Measurements from ENCODE around the gene ENAH. TPM values are rescaled to one million over a fixed set of nuclear protein-coding genes. Genes with fewer than 3 reads are reported as not detected.

The ENAH gene
- total and polyA plus RNA-seq, 2 donors (not counting 1 experiment from before 2014, with no cell fraction given), result 85.0 to 210 TPM

- H4K20me1 ChIP-seq (ENCODE audit: control insufficient read depth, extremely low read depth, insufficient read depth, low read length), result no peaks in the 10 kb centered on the region
- H2AFZ ChIP-seq (ENCODE audit: low read length), result no peak overlapping the region
- H3K4me3 ChIP-seq (replicated peaks in 1 of 4; ENCODE audit: control extremely low read depth in 1 of 4, insufficient read depth in 1 of 4, low read depth in 3 of 4, low read length in 4 of 4), result peak overlapping the region; percentile 64 to 99 (median 89)
- peaks cover 57% of the 10 kb centered on the region for H3K79me2 ChIP-seq (ENCODE audit: control insufficient read depth, insufficient read depth, low read length)
- H3K9me3 ChIP-seq (ENCODE audit: control insufficient read depth, insufficient read depth, low read depth, low read length), result no peaks in the 10 kb centered on the region
- DNase-seq (ENCODE audit: low read depth in 2 of 2), result peak; percentile 53 to 55
- peaks cover 15% of the 10 kb centered on the region for H3K4me1 ChIP-seq (ENCODE audit: control insufficient read depth, extremely low read depth, insufficient read depth, low read length)
- peak overlapping the region; percentile 90 for H3K4me2 ChIP-seq (ENCODE audit: extremely low read depth, insufficient read depth, low read length)
- H3K36me3 ChIP-seq (ENCODE audit: control insufficient read depth, insufficient read depth, low read length), result no peaks in the 10 kb centered on the region
- H3K9ac ChIP-seq (ENCODE audit: insufficient read depth, low read length), result peak overlapping the region; percentile 94
- H3K27me3 ChIP-seq (ENCODE audit: control insufficient read depth, insufficient read depth, low read length), result no peaks in the 10 kb centered on the region
- peak overlapping the region; percentile 82 for H3K27ac ChIP-seq (ENCODE audit: insufficient read depth, low read length)
- TF ChIP-seq EZH2 (IDR thresholded peaks at IDR 0.05; ENCODE audit: low read length, missing control alignments) (no peak), CTCF (conservative IDR thresholded peaks at IDR 0.05 in 1 of 2, IDR thresholded peaks at IDR 0.05 in 1 of 2; ENCODE audit: low read depth in 1 of 2, low read length in 2 of 2) (no peak)
Observed at GRCh38 chr1:225651872-225652728, 823 bp downstream of the ENAH start.

- Histone ChIP-seq H3K9me3 (ENCODE audit: control insufficient read depth, insufficient read depth, low read depth, low read length) (no peaks in the 10 kb centered on the region), H3K27ac (ENCODE audit: insufficient read depth, low read length) (peak overlapping the region; percentile 82), H3K36me3 (ENCODE audit: control insufficient read depth, insufficient read depth, low read length) (no peaks in the 10 kb centered on the region), H3K27me3 (ENCODE audit: control insufficient read depth, insufficient read depth, low read length) (no peaks in the 10 kb centered on the region), H3K9ac (ENCODE audit: insufficient read depth, low read length) (peak overlapping the region; percentile 94), H2AFZ (ENCODE audit: low read length) (no peak overlapping the region), H3K79me2 (ENCODE audit: control insufficient read depth, insufficient read depth, low read length) (peaks cover 62% of the 10 kb centered on the region), H4K20me1 (ENCODE audit: control insufficient read depth, extremely low read depth, insufficient read depth, low read length) (no peaks in the 10 kb centered on the region), H3K4me3 (replicated peaks in 1 of 4; ENCODE audit: control extremely low read depth in 1 of 4, insufficient read depth in 1 of 4, low read depth in 3 of 4, low read length in 4 of 4) (peak overlapping the region; percentile 64 to 99 (median 89)), H3K4me2 (ENCODE audit: extremely low read depth, insufficient read depth, low read length) (peak overlapping the region; percentile 90), H3K4me1 (ENCODE audit: control insufficient read depth, extremely low read depth, insufficient read depth, low read length) (peaks cover 13% of the 10 kb centered on the region)
- TF ChIP-seq CTCF (conservative IDR thresholded peaks at IDR 0.05 in 1 of 2, IDR thresholded peaks at IDR 0.05 in 1 of 2; ENCODE audit: low read depth in 1 of 2, low read length in 2 of 2) (no peak), EZH2 (IDR thresholded peaks at IDR 0.05; ENCODE audit: low read length, missing control alignments) (no peak)
- peak; percentile 53 to 58 for DNase-seq (ENCODE audit: low read depth in 2 of 2)
Observed at GRCh38 chr1:225651376-225651871, 1.5 kb downstream of the ENAH start.

- peaks cover 75% of the 10 kb centered on the region for H3K79me2 ChIP-seq (ENCODE audit: control insufficient read depth, insufficient read depth, low read length)
- H3K27me3 ChIP-seq (ENCODE audit: control insufficient read depth, insufficient read depth, low read length), result no peaks in the 10 kb centered on the region
- TF ChIP-seq EZH2 (IDR thresholded peaks at IDR 0.05; ENCODE audit: low read length, missing control alignments) (no peak), CTCF (conservative IDR thresholded peaks at IDR 0.05 in 1 of 2, IDR thresholded peaks at IDR 0.05 in 1 of 2; ENCODE audit: low read depth in 1 of 2, low read length in 2 of 2) (no peak)
- peaks cover 4% of the 10 kb centered on the region for H3K4me1 ChIP-seq (ENCODE audit: control insufficient read depth, extremely low read depth, insufficient read depth, low read length)
- no peak overlapping the region for H2AFZ ChIP-seq (ENCODE audit: low read length)
- H3K9ac ChIP-seq (ENCODE audit: insufficient read depth, low read length), result peak overlapping the region; percentile 32
- no peak for DNase-seq (ENCODE audit: low read depth in 2 of 2)
- H3K27ac ChIP-seq (ENCODE audit: insufficient read depth, low read length), result peak overlapping the region; percentile 82
- H3K9me3 ChIP-seq (ENCODE audit: control insufficient read depth, insufficient read depth, low read depth, low read length), result no peaks in the 10 kb centered on the region
- peak overlapping the region; percentile 90 for H3K4me2 ChIP-seq (ENCODE audit: extremely low read depth, insufficient read depth, low read length)
- H3K4me3 ChIP-seq (replicated peaks in 1 of 4; ENCODE audit: control extremely low read depth in 1 of 4, insufficient read depth in 1 of 4, low read depth in 3 of 4, low read length in 4 of 4), result peak overlapping the region; percentile 64 to 99 (median 89)
- no peaks in the 10 kb centered on the region for H3K36me3 ChIP-seq (ENCODE audit: control insufficient read depth, insufficient read depth, low read length)
- no peaks in the 10 kb centered on the region for H4K20me1 ChIP-seq (ENCODE audit: control insufficient read depth, extremely low read depth, insufficient read depth, low read length)
Observed at GRCh38 chr1:225650179-225650578, 2.7 kb downstream of the ENAH start.

Data from fibroblast of lung (primary cell).